Stimulated activated CD4-positive, alpha-beta T cell treated with anti-CD3 and anti-CD28 coated beads, Interleukin-2, amount 100 ng/mL, for 48 hours (primary cell): ENCODE data around the gene MOGAT2.

Experiments
- DNase-seq, 2 donors: peaks; one replicate each; pipeline ENCODE4 v3.0.0-alpha.2; 2020

Gene MOGAT2

GRCh38 chr11:75781831-75782230 lies 64.2 kb downstream of the MOGAT2 start:
- no peak for DNase-seq
